ENCODE data around the gene TP53RK. TPM values are rescaled to one million over a fixed set of nuclear protein-coding genes. Genes with fewer than 3 reads are reported as not detected.

Gene TP53RK
- total and polyA plus RNA-seq, 2 of the 13 experiments (the other 11 are each of a cell fraction or from before 2014, with no cell fraction given) = 12.9 to 25.5 TPM

DNA sequence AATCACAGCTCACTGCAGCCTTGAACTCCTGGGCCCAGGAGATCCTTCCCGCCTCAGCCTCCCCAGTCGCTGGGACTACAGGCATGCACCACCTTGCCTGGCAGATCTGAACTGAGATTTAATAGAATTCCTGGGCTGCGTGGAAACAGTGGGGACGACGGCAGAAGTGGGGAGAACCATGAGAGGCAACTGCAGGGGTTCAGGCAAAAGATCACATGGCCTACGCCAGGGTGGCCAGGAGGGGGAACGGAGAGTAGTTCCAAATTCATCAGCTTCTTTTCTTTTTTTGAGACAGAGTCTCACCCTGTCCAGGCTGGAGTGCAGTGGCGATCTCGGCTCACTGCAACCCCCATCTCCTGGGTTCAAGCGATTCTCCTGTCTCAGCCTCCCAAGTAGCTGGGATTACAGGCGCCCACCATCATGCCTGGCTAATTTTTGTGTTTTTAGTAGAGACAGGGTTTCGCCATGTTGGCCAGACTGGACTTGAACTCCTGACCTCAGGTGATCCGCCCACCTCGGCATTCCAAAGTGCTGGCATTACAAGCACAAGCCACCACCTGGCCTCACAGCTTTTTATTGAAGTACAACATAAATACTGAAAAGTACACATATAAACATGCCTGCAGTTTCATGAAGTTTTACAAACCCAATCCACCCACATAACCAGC lies 12.5 kb downstream of the TP53RK start (continued):
- TF ChIP-seq, protein P1, sequence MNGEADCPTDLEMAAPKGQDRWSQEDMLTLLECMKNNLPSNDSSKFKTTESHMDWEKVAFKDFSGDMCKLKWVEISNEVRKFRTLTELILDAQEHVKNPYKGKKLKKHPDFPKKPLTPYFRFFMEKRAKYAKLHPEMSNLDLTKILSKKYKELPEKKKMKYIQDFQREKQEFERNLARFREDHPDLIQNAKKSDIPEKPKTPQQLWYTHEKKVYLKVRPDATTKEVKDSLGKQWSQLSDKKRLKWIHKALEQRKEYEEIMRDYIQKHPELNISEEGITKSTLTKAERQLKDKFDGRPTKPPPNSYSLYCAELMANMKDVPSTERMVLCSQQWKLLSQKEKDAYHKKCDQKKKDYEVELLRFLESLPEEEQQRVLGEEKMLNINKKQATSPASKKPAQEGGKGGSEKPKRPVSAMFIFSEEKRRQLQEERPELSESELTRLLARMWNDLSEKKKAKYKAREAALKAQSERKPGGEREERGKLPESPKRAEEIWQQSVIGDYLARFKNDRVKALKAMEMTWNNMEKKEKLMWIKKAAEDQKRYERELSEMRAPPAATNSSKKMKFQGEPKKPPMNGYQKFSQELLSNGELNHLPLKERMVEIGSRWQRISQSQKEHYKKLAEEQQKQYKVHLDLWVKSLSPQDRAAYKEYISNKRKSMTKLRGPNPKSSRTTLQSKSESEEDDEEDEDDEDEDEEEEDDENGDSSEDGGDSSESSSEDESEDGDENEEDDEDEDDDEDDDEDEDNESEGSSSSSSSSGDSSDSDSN (CRISPR knock-in tag; IDR thresholded peaks at IDR 0.05) = peak; percentile 33; the same call in 1 of the 2 replicates
- TF ChIP-seq ZMYM2 (CRISPR knock-in tag; IDR thresholded peaks at IDR 0.05) (peak; percentile 58; the same call in 1 of the 2 replicates), DMAP1 (CRISPR knock-in tag; IDR thresholded peaks at IDR 0.05) (peak; percentile 33; the same call in 1 of the 2 replicates), NCOR1 (IDR thresholded peaks at IDR 0.05; ENCODE audit: borderline replicate concordance, low read length) (peak; percentile 83), RCOR2 (CRISPR knock-in tag; IDR thresholded peaks at IDR 0.05) (peak; percentile 58; the same call in 1 of the 2 replicates), NR2F6 (IDR thresholded peaks at IDR 0.05) (peak; percentile 75), NR2F6 (CRISPR knock-in tag; IDR thresholded peaks at IDR 0.05) (peak; percentile 91), TCF7 (IDR thresholded peaks at IDR 0.05; ENCODE audit: low read depth) (peak; percentile 54), MIER2 (CRISPR knock-in tag; IDR thresholded peaks at IDR 0.05) (0 out of 2 replicates have a peak, but pooled peaks have one; percentile 22), SALL1 (CRISPR knock-in tag; IDR thresholded peaks at IDR 0.05) (peak; percentile 61), ZSCAN20 (CRISPR knock-in tag; IDR thresholded peaks at IDR 0.05; ENCODE audit: borderline replicate concordance) (0 out of 2 replicates have a peak, but pooled peaks have one; percentile 48)
- TF ChIP-seq, protein P2, sequence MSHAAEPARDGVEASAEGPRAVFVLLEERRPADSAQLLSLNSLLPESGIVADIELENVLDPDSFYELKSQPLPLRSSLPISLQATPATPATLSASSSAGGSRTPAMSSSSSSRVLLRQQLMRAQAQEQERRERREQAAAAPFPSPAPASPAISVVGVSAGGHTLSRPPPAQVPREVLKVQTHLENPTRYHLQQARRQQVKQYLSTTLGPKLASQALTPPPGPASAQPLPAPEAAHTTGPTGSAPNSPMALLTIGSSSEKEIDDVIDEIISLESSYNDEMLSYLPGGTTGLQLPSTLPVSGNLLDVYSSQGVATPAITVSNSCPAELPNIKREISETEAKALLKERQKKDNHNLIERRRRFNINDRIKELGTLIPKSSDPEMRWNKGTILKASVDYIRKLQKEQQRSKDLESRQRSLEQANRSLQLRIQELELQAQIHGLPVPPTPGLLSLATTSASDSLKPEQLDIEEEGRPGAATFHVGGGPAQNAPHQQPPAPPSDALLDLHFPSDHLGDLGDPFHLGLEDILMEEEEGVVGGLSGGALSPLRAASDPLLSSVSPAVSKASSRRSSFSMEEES (CRISPR knock-in tag; IDR thresholded peaks at IDR 0.05) = 0 out of 2 replicates have a peak, but pooled peaks have one; percentile 26
- TF ChIP-seq, protein P3, sequence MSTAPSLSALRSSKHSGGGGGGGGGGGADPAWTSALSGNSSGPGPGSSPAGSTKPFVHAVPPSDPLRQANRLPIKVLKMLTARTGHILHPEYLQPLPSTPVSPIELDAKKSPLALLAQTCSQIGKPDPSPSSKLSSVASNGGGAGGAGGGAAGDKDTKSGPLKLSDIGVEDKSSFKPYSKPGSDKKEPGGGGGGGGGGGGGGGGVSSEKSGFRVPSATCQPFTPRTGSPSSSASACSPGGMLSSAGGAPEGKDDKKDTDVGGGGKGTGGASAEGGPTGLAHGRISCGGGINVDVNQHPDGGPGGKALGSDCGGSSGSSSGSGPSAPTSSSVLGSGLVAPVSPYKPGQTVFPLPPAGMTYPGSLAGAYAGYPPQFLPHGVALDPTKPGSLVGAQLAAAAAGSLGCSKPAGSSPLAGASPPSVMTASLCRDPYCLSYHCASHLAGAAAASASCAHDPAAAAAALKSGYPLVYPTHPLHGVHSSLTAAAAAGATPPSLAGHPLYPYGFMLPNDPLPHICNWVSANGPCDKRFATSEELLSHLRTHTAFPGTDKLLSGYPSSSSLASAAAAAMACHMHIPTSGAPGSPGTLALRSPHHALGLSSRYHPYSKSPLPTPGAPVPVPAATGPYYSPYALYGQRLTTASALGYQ (CRISPR knock-in tag; IDR thresholded peaks at IDR 0.05) = peak; percentile 55; the same call in 1 of the 2 replicates
- TF ChIP-seq, protein P4, sequence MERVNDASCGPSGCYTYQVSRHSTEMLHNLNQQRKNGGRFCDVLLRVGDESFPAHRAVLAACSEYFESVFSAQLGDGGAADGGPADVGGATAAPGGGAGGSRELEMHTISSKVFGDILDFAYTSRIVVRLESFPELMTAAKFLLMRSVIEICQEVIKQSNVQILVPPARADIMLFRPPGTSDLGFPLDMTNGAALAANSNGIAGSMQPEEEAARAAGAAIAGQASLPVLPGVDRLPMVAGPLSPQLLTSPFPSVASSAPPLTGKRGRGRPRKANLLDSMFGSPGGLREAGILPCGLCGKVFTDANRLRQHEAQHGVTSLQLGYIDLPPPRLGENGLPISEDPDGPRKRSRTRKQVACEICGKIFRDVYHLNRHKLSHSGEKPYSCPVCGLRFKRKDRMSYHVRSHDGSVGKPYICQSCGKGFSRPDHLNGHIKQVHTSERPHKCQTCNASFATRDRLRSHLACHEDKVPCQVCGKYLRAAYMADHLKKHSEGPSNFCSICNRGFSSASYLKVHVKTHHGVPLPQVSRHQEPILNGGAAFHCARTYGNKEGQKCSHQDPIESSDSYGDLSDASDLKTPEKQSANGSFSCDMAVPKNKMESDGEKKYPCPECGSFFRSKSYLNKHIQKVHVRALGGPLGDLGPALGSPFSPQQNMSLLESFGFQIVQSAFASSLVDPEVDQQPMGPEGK (CRISPR knock-in tag; IDR thresholded peaks at IDR 0.05) = peak; percentile 46; the same call in 1 of the 2 replicates
- TF ChIP-seq, protein P5, sequence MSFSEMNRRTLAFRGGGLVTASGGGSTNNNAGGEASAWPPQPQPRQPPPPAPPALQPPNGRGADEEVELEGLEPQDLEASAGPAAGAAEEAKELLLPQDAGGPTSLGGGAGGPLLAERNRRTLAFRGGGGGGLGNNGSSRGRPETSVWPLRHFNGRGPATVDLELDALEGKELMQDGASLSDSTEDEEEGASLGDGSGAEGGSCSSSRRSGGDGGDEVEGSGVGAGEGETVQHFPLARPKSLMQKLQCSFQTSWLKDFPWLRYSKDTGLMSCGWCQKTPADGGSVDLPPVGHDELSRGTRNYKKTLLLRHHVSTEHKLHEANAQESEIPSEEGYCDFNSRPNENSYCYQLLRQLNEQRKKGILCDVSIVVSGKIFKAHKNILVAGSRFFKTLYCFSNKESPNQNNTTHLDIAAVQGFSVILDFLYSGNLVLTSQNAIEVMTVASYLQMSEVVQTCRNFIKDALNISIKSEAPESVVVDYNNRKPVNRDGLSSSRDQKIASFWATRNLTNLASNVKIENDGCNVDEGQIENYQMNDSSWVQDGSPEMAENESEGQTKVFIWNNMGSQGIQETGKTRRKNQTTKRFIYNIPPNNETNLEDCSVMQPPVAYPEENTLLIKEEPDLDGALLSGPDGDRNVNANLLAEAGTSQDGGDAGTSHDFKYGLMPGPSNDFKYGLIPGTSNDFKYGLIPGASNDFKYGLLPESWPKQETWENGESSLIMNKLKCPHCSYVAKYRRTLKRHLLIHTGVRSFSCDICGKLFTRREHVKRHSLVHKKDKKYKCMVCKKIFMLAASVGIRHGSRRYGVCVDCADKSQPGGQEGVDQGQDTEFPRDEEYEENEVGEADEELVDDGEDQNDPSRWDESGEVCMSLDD (CRISPR knock-in tag; IDR thresholded peaks at IDR 0.05; ENCODE audit: borderline replicate concordance) = 0 out of 2 replicates have a peak, but pooled peaks have one; percentile 48
- TF ChIP-seq, protein P6, sequence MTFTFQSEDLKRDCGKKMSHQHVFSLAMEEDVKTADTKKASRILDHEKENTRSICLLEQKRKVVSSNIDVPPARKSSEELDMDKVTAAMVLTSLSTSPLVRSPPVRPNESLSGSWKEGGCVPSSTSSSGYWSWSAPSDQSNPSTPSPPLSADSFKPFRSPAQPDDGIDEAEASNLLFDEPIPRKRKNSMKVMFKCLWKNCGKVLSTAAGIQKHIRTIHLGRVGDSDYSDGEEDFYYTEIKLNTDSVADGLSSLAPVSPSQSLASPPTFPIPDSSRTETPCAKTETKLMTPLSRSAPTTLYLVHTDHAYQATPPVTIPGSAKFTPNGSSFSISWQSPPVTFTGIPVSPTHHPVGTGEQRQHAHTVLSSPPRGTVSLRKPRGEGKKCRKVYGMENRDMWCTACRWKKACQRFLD (CRISPR knock-in tag; IDR thresholded peaks at IDR 0.05; ENCODE audit: borderline replicate concordance) = 0 out of 2 replicates have a peak, but pooled peaks have one; percentile 14

All from HepG2 (cell line).